Embryonic facial prominence (tissue), 1 donor: Measurements from ENCODE around the gene MTRF1.
"Not testable (repeated sequence)": the region's sequence is repeated elsewhere in the genome, so short reads cannot be mapped to it uniquely, and the experiment has no call there.

ENCODE experiments used
- DNase-seq: peaks from one replicate; pipeline ENCODE4 v3.0.0-alpha.2; 2016; ENCODE audit errors: extremely low spot score

Gene MTRF1

DNA sequence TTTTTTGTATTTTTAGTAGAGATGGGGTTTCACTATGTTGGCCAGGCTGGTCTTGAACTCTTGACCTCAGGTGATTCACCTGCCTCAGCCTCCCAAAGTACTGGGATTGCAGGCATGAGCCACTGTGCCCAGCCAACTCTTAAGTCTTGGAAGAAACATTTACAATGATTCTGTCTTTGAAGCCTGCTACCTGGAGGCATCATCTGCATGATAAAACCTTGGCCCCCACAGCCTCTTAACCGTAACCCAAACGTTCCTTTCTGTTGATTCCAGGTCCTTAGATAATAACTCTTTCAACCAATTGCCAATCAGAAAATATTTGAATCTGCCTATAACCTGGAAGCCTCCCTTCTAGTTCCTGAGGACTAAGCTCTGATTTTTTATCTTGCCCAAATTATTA lies 15.8 kb upstream of the MTRF1 start:
- DNase-seq: not testable (repeated sequence)

DNA sequence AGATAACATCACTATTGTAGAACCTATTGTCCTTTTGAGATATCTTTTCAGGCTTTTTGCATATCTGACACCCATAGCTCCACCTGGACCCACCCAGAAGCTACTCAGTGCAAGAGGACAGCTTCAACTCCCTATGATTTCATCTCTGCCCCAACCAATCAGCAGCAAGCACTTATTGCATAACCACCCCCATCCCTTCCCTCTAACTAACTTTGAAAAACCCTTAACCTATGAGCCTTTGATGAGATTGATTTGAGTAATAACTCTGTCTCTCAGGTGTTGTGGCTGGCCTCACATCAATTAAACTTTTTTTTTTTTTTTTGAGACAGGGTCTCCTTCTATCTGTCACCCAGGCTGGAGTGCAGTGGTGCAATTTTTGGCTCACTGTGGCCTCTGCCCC lies 13.4 kb upstream of the MTRF1 start:
- no peak for DNase-seq

DNA sequence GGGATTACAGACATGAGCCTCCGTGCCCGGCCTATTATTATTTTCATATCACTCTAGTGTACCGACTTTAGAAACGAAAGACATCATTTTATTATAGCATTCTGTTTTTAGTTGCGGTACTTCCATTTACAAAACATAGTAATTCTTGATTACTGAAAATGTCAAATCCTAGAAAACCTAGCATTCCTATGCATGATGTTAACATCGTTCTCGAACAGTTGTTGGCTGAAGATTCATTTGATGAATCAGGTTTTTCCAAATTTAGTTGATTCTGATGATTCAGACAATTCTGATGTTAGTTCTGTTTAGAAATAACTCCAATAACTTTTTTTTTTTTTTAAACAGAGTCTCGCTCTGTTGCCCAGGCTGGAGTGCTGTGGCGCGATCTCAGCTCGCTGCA lies 11.5 kb upstream of the MTRF1 start:
- no peak for DNase-seq

DNA sequence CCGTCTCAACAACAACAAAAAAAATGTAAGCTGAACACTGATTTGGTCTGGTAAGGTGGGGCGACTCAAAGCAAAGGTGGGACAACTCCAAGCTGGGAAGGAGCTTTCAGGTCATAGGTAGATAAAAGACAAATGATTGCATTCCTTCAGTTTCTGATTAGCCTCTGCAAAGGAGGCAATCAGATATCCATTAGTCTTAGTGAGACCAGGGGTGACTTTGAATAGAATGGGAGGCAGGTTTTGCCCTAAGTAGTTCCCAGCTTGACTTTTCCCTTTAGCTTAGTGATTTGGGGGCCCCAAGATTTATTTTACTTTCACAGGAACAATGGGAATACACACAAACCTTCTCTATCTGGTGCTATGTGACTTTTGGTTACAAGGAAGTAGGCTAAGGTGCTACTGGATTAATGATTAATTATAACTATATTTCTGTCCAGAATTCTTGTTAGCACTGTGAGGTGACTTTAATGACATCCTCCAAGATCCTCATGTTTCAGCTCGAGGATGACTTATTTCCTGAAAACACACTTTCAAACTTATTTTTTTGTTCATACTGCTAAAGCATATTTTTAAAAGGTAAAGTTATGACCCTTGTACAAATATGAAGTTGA lies 10.6 kb upstream of the MTRF1 start:
- DNase-seq: no peak

DNA sequence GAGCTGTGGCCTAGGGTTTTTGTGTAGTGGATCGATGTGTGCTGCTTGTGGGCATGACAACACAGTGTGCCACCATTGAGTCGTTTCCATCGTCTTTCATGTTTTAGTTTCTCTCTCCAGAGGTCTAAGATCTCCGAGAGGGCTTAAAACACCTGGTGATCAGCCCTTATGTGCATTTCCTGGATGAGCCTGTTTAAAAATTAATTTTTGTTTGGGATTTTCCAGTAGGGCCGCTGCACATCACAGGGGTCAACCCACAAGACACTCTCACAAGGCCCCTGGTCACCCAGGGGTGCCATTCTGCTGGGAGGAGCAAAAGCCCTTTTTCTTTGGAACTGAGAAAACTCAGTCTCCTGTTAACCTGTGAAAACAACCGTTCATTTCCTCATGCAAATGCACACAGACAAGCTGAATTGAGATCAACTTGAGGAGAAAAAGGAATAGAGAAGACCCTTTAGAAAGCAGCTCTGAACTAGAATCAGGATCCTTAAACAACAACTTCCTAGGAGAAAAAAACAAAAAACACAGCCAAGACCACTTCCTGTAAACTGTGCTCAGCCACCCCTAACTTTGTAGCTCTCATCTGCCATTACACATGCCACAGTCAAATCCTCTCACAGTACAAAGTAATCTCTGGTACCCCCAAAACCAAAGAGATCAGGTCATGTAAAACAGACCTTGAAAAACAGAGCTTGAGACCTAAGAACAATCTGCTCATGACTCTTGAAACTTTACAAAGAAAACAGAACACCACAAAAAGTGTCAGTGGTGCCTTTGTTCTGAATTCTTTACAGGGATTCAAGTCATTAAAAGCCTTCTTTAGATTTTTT lies 8.3 kb upstream of the MTRF1 start:
- no peak for DNase-seq

DNA sequence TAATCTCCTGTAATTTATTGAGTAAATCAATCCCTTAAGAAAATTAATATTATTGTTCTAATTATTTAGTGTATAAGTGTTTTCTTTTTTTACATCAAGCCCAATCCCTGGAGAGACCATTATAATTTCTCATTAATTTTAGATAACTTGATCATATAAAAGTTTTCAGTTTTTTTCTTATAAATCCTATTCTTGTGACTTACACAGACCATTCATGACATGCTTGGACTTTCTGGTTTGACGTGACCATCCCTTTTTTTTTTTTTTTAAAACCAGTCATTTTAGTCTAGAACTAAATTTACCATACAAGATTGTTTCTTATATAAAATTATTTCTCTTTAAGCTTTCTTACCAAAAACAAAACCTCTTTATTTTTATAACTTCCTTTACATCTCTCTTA lies 5.4 kb upstream of the MTRF1 start:
- DNase-seq: no peak

DNA sequence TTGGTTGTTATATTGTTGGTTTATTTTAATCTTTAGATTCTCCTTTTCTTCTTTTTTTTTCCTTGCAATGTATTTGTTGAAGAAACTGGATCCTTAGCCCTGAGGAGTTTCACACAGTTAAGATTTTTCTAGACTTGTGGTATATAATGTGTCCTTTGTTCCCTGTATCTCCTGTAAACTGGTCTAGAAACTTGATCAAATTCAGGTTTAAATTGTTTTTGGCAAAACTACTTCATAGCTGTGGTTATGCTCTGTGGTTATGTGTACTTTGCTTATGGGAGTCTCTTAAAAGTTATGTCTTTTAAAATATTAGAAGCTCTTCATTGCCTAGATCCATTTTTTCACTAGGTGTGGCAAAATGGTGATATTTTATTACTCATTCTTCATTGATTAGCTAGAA lies 3.7 kb upstream of the MTRF1 start:
- no peak for DNase-seq

DNA sequence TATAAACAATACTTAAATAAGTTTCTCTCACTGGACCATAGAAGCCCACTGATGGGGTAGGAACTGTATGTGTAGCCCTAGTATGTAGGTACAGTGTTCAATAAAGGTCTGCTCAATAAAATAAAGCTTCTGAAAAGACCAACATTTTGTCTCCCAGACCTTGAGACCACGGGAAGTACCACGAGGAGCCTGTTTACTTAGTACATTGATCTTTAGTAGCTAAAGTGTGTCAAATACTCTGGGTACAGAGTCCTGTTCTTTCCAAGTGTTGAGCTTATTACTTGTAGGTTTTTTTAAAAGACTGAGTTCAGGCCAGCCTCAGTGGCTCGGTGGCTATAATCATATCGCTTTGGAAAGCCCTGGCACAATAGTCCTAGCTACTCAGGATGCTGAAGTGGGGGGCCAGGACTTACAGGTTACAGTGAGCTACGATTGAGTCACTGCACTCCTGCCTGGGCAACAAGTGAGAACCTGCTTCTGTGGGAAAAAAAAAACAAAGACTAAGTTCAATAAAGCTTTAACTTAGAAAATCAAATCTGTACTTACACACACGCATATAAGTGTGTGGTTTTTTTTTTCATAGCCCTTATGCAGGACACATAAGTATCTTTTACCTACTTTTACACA lies 3.4 kb downstream of the MTRF1 start:
- no peak for DNase-seq

DNA sequence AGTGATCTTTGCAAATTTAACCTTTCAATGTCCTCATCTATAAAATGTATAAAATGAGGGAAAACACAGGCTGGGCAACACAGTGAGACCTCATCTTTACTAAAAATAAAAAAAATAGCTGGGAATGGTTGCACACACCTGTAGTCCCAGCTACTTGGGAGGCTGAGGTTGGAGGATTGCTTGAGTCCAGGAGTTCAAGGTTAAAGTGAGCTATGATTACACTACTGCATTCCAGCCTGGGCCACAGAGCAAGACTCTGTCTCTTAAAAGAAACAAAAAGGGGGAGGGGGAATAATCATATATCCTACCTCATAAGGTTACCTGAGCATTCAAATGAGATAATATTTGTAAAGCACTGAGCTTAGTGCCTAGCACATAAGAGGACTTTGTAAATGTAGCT lies 5.8 kb downstream of the MTRF1 start:
- no peak for DNase-seq

DNA sequence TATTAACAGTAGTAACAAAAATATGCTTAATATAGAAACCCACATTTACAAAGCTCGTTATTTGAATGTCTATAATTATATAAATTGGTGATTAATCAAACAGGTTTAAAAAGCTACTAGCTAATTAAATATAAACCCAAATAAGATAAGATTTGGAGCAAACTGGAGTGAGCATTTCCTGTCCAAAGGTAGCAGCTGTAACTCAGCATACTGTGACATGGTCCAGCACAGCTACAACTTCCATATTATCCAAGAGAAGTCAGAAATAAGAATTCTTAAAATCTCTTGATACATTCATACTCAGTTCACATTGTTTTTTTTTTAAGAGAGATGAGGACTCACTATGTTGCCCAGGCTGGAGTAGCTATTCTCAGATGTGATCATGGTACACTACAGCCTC lies 8.5 kb downstream of the MTRF1 start:
- DNase-seq: no peak

DNA sequence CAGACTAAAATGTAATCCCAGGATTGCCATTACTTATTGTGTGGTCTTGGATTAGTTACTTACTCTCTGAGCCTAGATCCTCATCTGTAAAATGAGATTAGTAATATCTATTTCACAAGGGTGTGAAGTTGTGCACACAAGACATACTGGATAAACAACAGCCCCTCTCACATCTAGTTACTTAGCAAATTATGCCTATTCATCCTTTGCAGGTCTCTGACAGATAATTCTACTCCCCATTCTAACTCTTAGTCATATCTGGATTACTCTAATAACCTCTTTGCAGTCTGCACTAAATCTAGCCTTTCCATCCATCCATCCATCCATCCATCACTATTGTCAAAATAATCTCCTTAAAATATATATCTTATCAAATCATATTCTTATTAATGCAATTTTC lies 12.4 kb downstream of the MTRF1 start:
- no peak for DNase-seq

DNA sequence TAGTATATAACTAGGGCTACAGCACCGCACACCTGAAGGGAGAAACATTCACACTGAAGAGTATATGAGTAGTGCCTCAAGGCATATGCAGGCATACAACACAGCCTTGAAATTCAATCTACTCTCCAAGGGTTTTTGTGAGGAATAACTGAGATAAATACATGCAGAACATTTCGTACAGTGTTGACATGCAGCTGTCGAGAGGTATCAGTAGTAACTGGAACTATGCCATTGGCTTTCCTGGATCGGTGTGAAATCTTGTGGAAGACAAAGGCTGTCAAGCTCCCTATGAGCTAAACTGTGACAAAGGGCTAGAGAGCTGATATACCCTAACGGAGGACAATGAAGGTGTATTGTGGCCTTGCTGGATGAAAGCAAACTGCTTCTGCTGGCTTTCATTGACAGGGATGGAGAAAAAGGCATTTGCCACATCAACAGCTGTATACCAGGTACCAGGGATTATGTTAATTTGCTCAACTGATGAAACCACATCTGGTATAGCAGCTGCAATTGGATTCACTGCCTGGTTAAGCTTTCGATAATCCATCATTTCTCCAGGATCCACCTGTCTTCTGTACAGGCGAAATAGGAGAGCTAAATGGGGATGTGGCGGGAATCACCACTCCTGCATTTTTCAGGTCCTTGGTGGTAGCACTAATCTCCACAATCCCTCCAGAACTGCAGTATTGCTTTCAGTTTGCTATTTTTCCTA lies 16.3 kb downstream of the MTRF1 start:
- no peak for DNase-seq

DNA sequence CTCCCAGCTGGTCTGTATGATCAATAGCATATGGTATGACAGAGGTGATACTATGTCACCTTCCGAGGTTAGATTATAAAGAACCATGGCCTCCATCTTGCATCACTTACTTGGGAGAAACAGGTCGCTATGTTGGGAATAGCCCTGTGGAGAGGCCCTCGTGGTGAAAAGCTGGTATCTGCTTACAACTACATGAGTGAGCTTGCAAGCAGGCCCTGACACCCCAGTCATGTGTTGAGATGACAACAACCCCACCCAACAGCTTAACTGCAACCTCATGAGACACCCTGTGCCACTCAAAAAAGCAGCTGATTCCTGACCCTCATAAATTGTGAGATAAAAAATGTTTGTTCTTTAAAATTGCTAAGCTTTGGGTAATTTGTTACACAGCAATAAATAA lies 18.8 kb downstream of the MTRF1 start:
- no peak for DNase-seq

DNA sequence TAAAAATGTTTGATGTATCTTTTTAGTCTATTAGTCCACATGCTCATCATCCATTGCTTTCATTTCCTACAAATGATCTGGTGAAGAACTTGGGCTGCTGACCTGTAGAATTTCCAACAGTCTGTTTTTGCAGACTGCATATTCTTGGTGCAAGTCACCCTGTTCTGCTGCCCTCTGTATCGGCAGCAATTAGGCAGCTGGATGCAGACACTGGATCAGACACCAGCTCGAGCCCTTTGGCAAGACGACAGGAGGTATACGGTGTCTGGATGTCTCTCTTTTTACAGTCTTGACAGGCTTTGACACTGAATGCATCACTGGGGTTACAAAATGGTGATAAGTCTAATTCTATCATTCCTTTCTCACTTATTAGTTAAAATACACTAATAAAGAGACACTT lies 21.8 kb downstream of the MTRF1 start:
- DNase-seq: no peak

DNA sequence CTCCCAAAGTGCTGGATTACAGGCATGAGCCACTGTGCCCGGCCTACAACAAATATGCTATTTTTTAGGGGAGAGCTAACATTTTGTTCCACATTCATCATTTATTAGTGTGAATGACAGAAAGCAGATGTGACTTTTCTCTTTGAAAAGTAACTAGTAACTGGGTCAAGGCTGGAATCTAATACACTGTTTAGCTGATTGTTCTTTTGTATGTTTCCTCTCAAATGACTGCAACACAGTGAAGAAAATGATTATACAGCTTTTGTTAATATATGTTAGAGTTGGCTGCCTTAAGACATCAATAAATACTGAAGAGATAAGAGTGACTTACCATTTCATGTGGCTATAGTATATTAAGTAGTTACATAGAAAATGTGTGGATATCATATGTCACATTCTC lies 27.0 kb downstream of the MTRF1 start:
- no peak for DNase-seq

DNA sequence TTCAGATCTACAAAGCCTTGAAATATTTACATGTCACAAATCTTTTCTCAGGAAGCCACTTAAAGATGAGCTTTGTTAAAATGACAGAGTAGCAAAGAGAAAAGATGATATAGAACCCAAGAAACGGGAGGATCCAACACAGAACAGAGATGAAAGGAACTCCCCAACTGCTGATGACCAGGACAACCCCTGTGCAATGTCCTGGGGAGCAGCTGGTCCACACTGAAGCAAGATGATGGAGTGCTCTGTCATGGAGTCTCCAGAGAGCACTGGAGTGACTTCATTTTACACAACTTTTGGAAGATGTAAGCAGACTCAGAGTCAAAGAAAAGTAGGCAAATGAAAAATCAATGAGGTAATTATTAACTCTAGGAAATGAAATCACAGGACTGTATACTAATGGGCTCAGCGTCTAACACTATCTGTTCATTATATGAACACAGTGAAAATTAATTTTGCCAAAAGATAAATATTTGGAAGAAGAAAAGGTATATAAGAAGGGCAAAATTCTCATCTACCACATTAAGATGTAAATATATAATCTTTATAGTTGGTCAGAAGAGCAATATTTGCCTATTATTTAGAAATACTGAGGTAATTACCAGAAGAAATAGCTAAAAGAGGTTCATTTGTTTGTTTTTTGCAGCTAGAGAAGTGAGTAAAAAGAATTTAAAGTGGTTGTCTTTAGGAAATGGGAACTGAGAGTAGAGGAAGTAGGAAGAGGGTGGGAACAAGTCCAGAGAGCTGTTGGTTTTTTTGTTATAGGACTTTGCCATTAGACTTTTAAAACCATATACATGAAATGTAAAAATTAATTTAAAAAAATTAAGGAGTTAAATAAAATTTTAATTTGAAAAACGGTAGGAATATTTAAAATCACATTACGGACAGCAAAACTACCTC lies 30.5 kb downstream of the MTRF1 start:
- DNase-seq: no peak

DNA sequence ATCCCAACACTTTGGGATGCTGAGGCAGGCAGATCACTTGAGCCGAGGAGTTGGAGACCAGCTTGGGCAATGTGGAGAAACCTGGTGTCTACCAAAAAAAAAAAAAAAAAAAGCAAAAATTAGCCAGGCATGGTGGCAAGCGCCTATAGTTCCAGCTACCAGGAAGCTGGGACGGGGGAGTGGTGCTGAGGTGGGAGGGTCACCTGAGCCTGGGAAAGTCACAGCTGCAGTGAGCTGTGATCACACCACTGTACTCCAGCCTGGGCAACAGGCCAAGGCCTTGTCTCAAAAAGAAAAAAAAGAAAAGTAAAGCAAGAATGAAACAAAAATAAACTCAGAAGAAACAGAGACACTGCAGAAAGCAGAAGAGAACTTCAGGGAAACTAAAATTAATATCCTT lies 31.6 kb downstream of the MTRF1 start:
- DNase-seq: no peak

DNA sequence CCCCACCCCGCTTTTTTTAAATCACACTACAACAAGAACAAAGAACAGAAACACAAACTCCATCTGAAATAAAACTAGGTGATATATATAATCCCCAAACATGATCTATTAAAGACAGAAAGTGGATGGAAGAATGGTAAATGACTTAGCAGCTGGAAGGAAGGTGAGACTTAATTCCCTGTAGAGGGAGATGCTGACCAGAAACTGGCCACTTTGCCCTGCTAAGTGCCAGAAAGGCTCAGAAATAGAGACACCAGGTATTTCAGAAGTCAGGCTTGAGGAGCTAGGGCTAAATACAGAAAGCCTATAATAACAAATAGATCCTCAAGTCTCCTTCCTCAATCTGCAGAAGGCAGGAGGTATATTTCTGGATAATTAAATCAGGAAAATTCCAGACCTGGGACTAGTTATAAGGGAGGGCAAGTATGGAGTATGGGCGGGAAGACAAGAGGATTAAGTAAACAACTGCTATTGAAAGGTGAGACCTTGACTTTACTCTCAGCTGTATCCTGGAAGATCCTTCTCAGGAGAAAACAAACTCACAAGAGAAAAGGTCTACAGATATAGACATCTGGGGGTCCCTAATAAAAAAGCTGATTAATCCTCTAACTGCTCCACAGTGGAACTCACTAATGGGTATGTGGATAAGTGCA lies 32.2 kb downstream of the MTRF1 start:
- DNase-seq: no peak

DNA sequence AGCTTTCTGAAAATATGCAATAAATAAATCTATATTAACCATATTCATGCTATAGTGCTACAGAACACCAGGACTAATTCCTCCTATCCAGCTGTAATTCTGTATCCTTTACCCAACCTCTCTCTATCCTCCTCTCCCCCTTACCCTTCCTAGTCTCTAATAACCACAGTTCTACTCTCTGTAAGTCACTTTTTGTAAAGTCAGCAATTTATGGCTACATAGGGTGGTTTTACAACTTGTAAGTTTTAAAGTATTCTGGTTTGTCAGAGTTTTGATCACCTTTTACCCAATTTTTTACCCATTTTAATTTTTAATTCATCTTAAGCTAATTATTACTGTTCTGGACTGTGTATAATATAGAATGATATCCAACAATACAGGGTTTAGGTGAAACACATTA lies 34.0 kb downstream of the MTRF1 start:
- DNase-seq: no peak

DNA sequence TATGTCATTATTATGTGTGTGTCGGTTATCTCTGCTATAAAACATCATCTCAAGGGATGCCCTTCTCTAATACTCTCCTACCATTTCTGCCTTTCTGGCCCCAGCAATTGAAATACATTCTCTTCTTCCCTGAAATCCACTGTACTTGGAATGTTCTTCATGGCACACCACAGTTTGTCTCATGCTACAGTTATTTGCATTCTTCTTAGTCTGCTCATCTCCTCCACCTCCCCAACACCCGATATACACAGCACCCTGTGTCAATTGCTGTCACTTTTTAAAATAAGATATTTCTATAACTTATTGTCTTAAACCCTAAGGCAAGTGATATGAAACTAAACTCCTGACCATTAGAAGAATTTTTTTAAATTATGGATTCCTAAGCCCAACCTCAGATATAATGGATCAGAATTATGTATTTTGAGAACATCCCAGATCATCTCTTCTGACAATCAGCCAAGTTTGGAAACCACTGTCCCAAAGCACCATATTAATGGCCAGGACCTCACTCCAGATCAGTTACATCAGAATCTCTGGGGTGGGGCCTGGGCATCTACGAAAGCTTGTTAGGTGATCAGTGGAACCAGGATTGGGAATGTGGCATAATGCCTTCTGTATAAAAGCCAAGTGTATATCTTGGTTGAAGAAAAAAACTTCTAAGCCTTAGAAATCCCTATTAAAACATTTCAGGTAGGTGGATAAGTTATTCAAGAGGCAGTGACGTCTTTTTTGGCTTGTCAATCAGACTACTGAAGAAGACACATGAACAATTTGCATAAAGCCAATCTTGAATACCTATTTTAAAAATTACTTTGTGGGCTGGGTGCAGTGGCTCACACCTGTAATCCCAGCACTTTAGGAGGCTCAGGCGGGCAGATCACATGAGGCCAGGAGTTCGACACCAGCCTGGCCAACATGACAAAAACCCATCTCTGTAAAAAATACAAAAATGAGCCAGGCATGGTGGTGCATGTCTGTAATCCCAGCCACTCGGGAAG lies 39.0 kb downstream of the MTRF1 start:
- no peak for DNase-seq
